Measurements from ENCODE around the gene LCN10.
"Not testable (repeated sequence)": the region's sequence is repeated elsewhere in the genome, so short reads cannot be mapped to it uniquely, and the experiment has no call there.

Gene LCN10

GRCh38 chr9:136771907-136772415, 29.2 kb upstream of the LCN10 start:
- no peak for DNase-seq (ENCODE audit: low read depth in 2 of 2)

GRCh38 chr9:136769710-136770191, 27.0 kb upstream of the LCN10 start:
- no peak for DNase-seq (ENCODE audit: low read depth in 2 of 2)

- not testable (repeated sequence) for DNase-seq (ENCODE audit: low read depth in 2 of 2)
Measured at GRCh38 chr9:136766410-136767120, 23.8 kb upstream of the LCN10 start.

- not testable (repeated sequence) for DNase-seq (ENCODE audit: low read depth in 2 of 2)
Measured at GRCh38 chr9:136765745-136766409, 23.1 kb upstream of the LCN10 start.

GRCh38 chr9:136765041-136765440, 22.3 kb upstream of the LCN10 start:
- DNase-seq (ENCODE audit: low read depth in 2 of 2) = no peak

- no peak for DNase-seq (ENCODE audit: low read depth in 2 of 2)
Measured at GRCh38 chr9:136764301-136764891, 21.7 kb upstream of the LCN10 start, which contains the start of gene LCN15. TSS of gene LCN15 (minus strand) at chr9:136764518. CDS start at chr9:136764488, 30 bp downstream.

- no peak for DNase-seq (ENCODE audit: low read depth in 2 of 2)
Measured at GRCh38 chr9:136763649-136764035, 20.9 kb upstream of the LCN10 start.

- no peak for DNase-seq (ENCODE audit: low read depth in 2 of 2)
Measured at GRCh38 chr9:136762915-136763648, 20.3 kb upstream of the LCN10 start.

GRCh38 chr9:136762221-136762691, 19.5 kb upstream of the LCN10 start:
- DNase-seq (ENCODE audit: low read depth in 2 of 2) = no peak

GRCh38 chr9:136761545-136761981, 18.8 kb upstream of the LCN10 start:
- DNase-seq (ENCODE audit: low read depth in 2 of 2) = no peak

- DNase-seq (ENCODE audit: low read depth in 2 of 2) = not testable (repeated sequence)
Measured at GRCh38 chr9:136760834-136761544, 18.2 kb upstream of the LCN10 start.

GRCh38 chr9:136760424-136760823, 17.7 kb upstream of the LCN10 start:
- DNase-seq (ENCODE audit: low read depth in 2 of 2) = no peak

- no peak for DNase-seq (ENCODE audit: low read depth in 2 of 2)
Measured at GRCh38 chr9:136759436-136760325, 16.9 kb upstream of the LCN10 start.

GRCh38 chr9:136759001-136759400, 16.3 kb upstream of the LCN10 start:
- DNase-seq (ENCODE audit: low read depth in 2 of 2) = no peak

GRCh38 chr9:136757751-136758140, 15.0 kb upstream of the LCN10 start:
- no peak for DNase-seq (ENCODE audit: low read depth in 2 of 2)

GRCh38 chr9:136757328-136757727, 14.6 kb upstream of the LCN10 start:
- DNase-seq (ENCODE audit: low read depth in 2 of 2) = no peak

- DNase-seq (ENCODE audit: low read depth in 2 of 2) = no peak
Measured at GRCh38 chr9:136756836-136757235, 14.1 kb upstream of the LCN10 start.

- no peak for DNase-seq (ENCODE audit: low read depth in 2 of 2)
Measured at GRCh38 chr9:136756134-136756438, 13.3 kb upstream of the LCN10 start.

- DNase-seq (ENCODE audit: low read depth in 2 of 2) = not testable (repeated sequence)
Measured at GRCh38 chr9:136755302-136756133, 12.8 kb upstream of the LCN10 start.
